HL-60 (cell line): ENCODE results near the gene POP7.

Experiments
- REST ChIP-seq: IDR thresholded peaks from 2 replicates; pipeline ENCODE4 v1.6.1; 2012; ENCODE audit warnings: low read depth; ENCODE audit not compliant: insufficient replicate concordance
- SPI1 ChIP-seq: IDR thresholded peaks from 2 replicates; pipeline ENCODE4 v1.6.1; 2012; ENCODE audit warnings: low read depth, mild to moderate bottlenecking, borderline replicate concordance
- TF ChIP-seq, protein P1 (sequence below): IDR thresholded peaks from one replicate; pipeline ENCODE4 v1.5.1; 2011; ENCODE audit warnings: low read length, control low read depth, inconsistent platforms; ENCODE audit not compliant: insufficient read depth

GRCh38 chr7:100693312-100694097 is 12.4 kb upstream of the POP7 start:
- TF ChIP-seq REST (no peak), SPI1 (no peak)
- TF ChIP-seq, protein P1, sequence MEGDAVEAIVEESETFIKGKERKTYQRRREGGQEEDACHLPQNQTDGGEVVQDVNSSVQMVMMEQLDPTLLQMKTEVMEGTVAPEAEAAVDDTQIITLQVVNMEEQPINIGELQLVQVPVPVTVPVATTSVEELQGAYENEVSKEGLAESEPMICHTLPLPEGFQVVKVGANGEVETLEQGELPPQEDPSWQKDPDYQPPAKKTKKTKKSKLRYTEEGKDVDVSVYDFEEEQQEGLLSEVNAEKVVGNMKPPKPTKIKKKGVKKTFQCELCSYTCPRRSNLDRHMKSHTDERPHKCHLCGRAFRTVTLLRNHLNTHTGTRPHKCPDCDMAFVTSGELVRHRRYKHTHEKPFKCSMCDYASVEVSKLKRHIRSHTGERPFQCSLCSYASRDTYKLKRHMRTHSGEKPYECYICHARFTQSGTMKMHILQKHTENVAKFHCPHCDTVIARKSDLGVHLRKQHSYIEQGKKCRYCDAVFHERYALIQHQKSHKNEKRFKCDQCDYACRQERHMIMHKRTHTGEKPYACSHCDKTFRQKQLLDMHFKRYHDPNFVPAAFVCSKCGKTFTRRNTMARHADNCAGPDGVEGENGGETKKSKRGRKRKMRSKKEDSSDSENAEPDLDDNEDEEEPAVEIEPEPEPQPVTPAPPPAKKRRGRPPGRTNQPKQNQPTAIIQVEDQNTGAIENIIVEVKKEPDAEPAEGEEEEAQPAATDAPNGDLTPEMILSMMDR = no peak
